CD4-positive, alpha-beta T cell (primary cell): ENCODE results near the gene MYO9A. TPM values are rescaled to one million over a fixed set of nuclear protein-coding genes. Genes with fewer than 3 reads are reported as not detected.

Source experiments
- ATAC-seq: fragments of 200-7000 bp; cut with Tn5 transposase; one replicate; pipeline ENCODE4 v1.10.0; 2022; ENCODE audit warnings: mild to moderate bottlenecking; ENCODE audit not compliant: poor library complexity
- CTCF ChIA-PET: fragments of 350-600 bp; sonication (Branson Sonifier 250); formaldehyde crosslinking; loops from one replicate; lab custom pipeline; 2021; ENCODE audit warnings: antibody characterized with exemption, inconsistent platforms; lab: Charles Lee
- POLR2A ChIA-PET: fragments of 350-600 bp; sonication (Branson Sonifier 250); formaldehyde crosslinking; loops from one replicate; lab custom pipeline; 2021; ENCODE audit warnings: antibody characterized with exemption, inconsistent platforms; lab: Charles Lee
- DNase-seq, 14 experiments: peaks; one replicate each; pipeline ENCODE4 v3.0.0-alpha.2; 2013 to 2020; ENCODE audit warnings: mixed read lengths in 2 of 14
- H3K27ac ChIP-seq, 2 donors: one replicate each; pipeline versions ENCODE4 v1.5.1 to v1.7.0; 2013; ENCODE audit warnings: low read length in 2 of 2, low read depth in 1 of 2, mild to moderate bottlenecking in 1 of 2
- H3K27me3 ChIP-seq, 2 experiments: 1 replicate in 1 of 2; 2 replicates in 1 of 2; pipeline versions ENCODE4 v1.6.1 to v1.7.0; 2013; ENCODE audit warnings: low read length in 2 of 2, control low read depth in 1 of 2, mild to moderate bottlenecking in 1 of 2, moderate library complexity in 1 of 2; ENCODE audit not compliant: insufficient read depth in 2 of 2, control insufficient read depth in 1 of 2
- H3K36me3 ChIP-seq: one replicate; pipeline ENCODE4 v1.6.1; 2013; ENCODE audit warnings: low read length, control low read depth; ENCODE audit not compliant: insufficient read depth
- H3K4me1 ChIP-seq: one replicate; pipeline ENCODE4 v1.6.1; 2013; ENCODE audit warnings: low read length, control low read depth; ENCODE audit not compliant: insufficient read depth
- H3K4me3 ChIP-seq: one replicate; pipeline ENCODE4 v1.5.1; 2013; ENCODE audit warnings: mild to moderate bottlenecking, low read length, moderate library complexity
- H3K9me3 ChIP-seq, 2 experiments: 1 replicate in 1 of 2; 2 replicates in 1 of 2; pipeline versions ENCODE4 v1.6.1 to v1.7.0; 2013; ENCODE audit warnings: low read length in 2 of 2, mild to moderate bottlenecking in 2 of 2, control low read depth in 1 of 2, moderate library complexity in 1 of 2; ENCODE audit not compliant: control insufficient read depth in 1 of 2, insufficient read depth in 1 of 2
- H3K27ac Mint-ChIP-seq: one replicate; pipeline ENCODE4 v1.8.0; 2020; ENCODE audit warnings: mixed read lengths
- H3K27me3 Mint-ChIP-seq: one replicate; pipeline ENCODE4 v1.8.0; 2021; ENCODE audit warnings: mixed read lengths
- H3K36me3 Mint-ChIP-seq: one replicate; pipeline ENCODE4 v1.8.0; 2021; ENCODE audit warnings: low read depth, mixed read lengths
- H3K4me1 Mint-ChIP-seq: one replicate; pipeline ENCODE4 v1.8.0; 2021; ENCODE audit warnings: low read depth, mixed read lengths
- H3K4me3 Mint-ChIP-seq: one replicate; pipeline ENCODE4 v1.8.0; 2020; ENCODE audit warnings: mild to moderate bottlenecking, mixed read lengths
- H3K9me3 Mint-ChIP-seq: one replicate; pipeline ENCODE4 v1.8.0; 2020; ENCODE audit warnings: mixed read lengths
- CTCF ChIP-seq: fragments of 200-600 bp; IDR thresholded peaks from one replicate; pipeline ENCODE4 v1.8.0; 2022; ENCODE audit warnings: antibody characterized with exemption, mild to moderate bottlenecking
- intact Hi-C, 2 experiments: fragments of 100-400 bp; cut with DNase I in 1 of 2; cut with micrococcal nuclease in 1 of 2; formaldehyde crosslinking; loops; one replicate each; pipeline versions ENCODE4 v1.15.1 to v1.9.0; 2023 to 2025; cut with DNase I, micrococcal nuclease
- total RNA-seq, 174 experiments: library from RNA in 2 of 174; stranded (reverse) in 2 of 174; gene quantifications; one replicate each; pipeline ENCODE4 v1.2.3 and lab custom pipeline; 2021 to 2026

The MYO9A gene
- total RNA-seq, 2 experiments from 2014 or later = 23.4 to 29.1 TPM

- Mint-ChIP-seq H3K4me1 (no peaks in the 10 kb centered on the region), H3K4me3 (no peak overlapping the region), H3K36me3 (peaks cover 12% of the 10 kb centered on the region), H3K9me3 (no peaks in the 10 kb centered on the region), H3K27me3 (no peaks in the 10 kb centered on the region), H3K27ac (no peak overlapping the region)
- CTCF ChIA-PET = no interaction called here
- H3K36me3 ChIP-seq = no peaks in the 10 kb centered on the region
- H3K4me1 ChIP-seq = no peaks in the 10 kb centered on the region
- ATAC-seq (no peak), DNase-seq (no peak)
- H3K27me3 ChIP-seq = no peaks in the 10 kb centered on the region
- POLR2A ChIA-PET = interaction anchor here (0.7 kb wide), 1 partner anchor 90 kb away, joined by 3 read pairs; no protein-coding TSS in a partner anchor
- intact Hi-C loops = no loop called here
- no peak overlapping the region for H3K27ac ChIP-seq
- no peak for TF ChIP-seq CTCF
- H3K9me3 ChIP-seq = no peaks in the 10 kb centered on the region
- H3K4me3 ChIP-seq = no peak overlapping the region
Observed at GRCh38 chr15:71943806-71944205, 174.1 kb downstream of the MYO9A start.

- Histone ChIP-seq H3K9me3 (no peaks in the 10 kb centered on the region), H3K4me1 (no peaks in the 10 kb centered on the region), H3K36me3 (peaks cover 11% of the 10 kb centered on the region), H3K4me3 (no peak overlapping the region), H3K27ac (no peak overlapping the region), H3K27me3 (no peaks in the 10 kb centered on the region)
- DNase-seq (no peak), ATAC-seq (no peak)
- TF ChIP-seq CTCF = no peak
- no peaks in the 10 kb centered on the region for H3K27me3 Mint-ChIP-seq
- H3K27ac Mint-ChIP-seq = no peak overlapping the region
- intact Hi-C loops = no loop called here
- peaks cover 49% of the 10 kb centered on the region for H3K36me3 Mint-ChIP-seq
- H3K4me3 Mint-ChIP-seq = no peak overlapping the region
- H3K4me1 Mint-ChIP-seq = no peaks in the 10 kb centered on the region
- CTCF ChIA-PET = no interaction called here
- H3K9me3 Mint-ChIP-seq = no peaks in the 10 kb centered on the region
- POLR2A ChIA-PET = no interaction called here
Observed at GRCh38 chr15:71939981-71940588, 177.9 kb downstream of the MYO9A start.

- DNase-seq = no peak
- intact Hi-C loops = no loop called here
- no peaks in the 10 kb centered on the region for H3K4me1 ChIP-seq
- no peaks in the 10 kb centered on the region for H3K4me1 Mint-ChIP-seq
- ChIA-PET POLR2A (no interaction called here), CTCF (interaction anchor here (1.6 kb wide), 1 partner anchor 42 kb away, joined by 3 read pairs; no protein-coding TSS in a partner anchor)
- no peak for TF ChIP-seq CTCF
- H3K27ac Mint-ChIP-seq = no peak overlapping the region
- peaks cover 71% of the 10 kb centered on the region for H3K36me3 Mint-ChIP-seq
- H3K4me3 Mint-ChIP-seq = no peak overlapping the region
- H3K4me3 ChIP-seq = no peak overlapping the region
- H3K9me3 Mint-ChIP-seq = no peaks in the 10 kb centered on the region
- ATAC-seq = no peak
- H3K27me3 Mint-ChIP-seq = no peaks in the 10 kb centered on the region
- H3K27me3 ChIP-seq = no peaks in the 10 kb centered on the region
- H3K27ac ChIP-seq = no peak overlapping the region
- H3K36me3 ChIP-seq = peaks cover 19% of the 10 kb centered on the region
- H3K9me3 ChIP-seq = peaks cover 0 to under 1% of the 10 kb centered on the region in 2 experiments
Observed at GRCh38 chr15:71937650-71938311, 180.2 kb downstream of the MYO9A start.
